Peyer's patch (tissue), 4 donors: ENCODE results near the gene TMCC1.

Experiments
- POLR2A ChIP-seq, 2 donors: fragments of 450-650 bp; IDR thresholded peaks; one replicate each; pipeline ENCODE4 v1.5.1; 2017; ENCODE audit warnings: antibody characterized with exemption in 2 of 2, mild to moderate bottlenecking in 2 of 2, moderate library complexity in 2 of 2
- TF ChIP-seq, protein P1 (sequence below), 6 experiments: fragments of 450-650 bp in 4 of 6; fragments of 200-600 bp in 2 of 6; sonication (generic) in 1 of 6; IDR thresholded peaks; one replicate each; pipeline ENCODE4 v1.5.1; 2017 to 2019; ENCODE audit warnings: antibody characterized with exemption in 6 of 6, mild to moderate bottlenecking in 3 of 6, moderate library complexity in 1 of 6

DNA sequence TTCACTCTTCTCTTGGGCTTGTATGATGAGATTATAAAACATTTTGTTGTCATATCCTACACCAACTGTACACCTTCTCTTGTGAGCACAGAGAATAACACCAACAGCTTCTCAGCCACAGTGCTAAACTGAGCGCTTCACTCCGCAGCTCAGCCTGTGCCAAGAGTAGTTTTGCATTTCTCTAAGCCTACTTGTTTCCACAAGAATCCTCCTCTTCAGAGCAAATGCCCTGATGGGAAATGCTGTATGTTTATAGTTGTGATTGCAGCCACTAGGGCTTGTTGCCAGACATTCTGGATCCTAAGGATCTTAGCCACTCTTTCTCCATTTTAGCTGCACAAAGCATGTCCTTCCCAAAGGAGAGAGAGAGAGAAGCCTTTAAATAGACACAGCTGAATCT lies 148.3 kb downstream of the TMCC1 start:
- TF ChIP-seq, protein P1, sequence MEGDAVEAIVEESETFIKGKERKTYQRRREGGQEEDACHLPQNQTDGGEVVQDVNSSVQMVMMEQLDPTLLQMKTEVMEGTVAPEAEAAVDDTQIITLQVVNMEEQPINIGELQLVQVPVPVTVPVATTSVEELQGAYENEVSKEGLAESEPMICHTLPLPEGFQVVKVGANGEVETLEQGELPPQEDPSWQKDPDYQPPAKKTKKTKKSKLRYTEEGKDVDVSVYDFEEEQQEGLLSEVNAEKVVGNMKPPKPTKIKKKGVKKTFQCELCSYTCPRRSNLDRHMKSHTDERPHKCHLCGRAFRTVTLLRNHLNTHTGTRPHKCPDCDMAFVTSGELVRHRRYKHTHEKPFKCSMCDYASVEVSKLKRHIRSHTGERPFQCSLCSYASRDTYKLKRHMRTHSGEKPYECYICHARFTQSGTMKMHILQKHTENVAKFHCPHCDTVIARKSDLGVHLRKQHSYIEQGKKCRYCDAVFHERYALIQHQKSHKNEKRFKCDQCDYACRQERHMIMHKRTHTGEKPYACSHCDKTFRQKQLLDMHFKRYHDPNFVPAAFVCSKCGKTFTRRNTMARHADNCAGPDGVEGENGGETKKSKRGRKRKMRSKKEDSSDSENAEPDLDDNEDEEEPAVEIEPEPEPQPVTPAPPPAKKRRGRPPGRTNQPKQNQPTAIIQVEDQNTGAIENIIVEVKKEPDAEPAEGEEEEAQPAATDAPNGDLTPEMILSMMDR (IDR thresholded peaks at IDR 0.05), result no peak
- no peak for TF ChIP-seq POLR2A (IDR thresholded peaks at IDR 0.05)
